Naive B cell (primary cell): ENCODE results near the gene PROK2. TPM values are rescaled to one million over a fixed set of nuclear protein-coding genes. Genes with fewer than 3 reads are reported as not detected.

Experiments
- ATAC-seq, 2 donors: fragments of 150-1000 bp; cut with Tn5 transposase; 2 replicates each; pipeline ENCODE4 v1.10.0; 2021; ENCODE audit warnings: low read depth in 2 of 2, mild to moderate bottlenecking in 2 of 2, moderate library complexity in 2 of 2
- DNase-seq: peaks from one replicate; pipeline ENCODE4 v3.0.0; 2022
- H3K27ac Mint-ChIP-seq, 6 donors: one replicate each; pipeline ENCODE4 v1.8.0; 2020 to 2022; ENCODE audit warnings: mild to moderate bottlenecking in 6 of 6, mixed read lengths in 6 of 6, moderate library complexity in 5 of 6, inconsistent platforms in 2 of 6
- H3K27me3 Mint-ChIP-seq, 3 donors: one replicate each; pipeline ENCODE4 v1.8.0; 2021 to 2022; ENCODE audit warnings: mixed read lengths in 3 of 3, mild to moderate bottlenecking in 1 of 3
- H3K36me3 Mint-ChIP-seq, 2 donors: one replicate each; pipeline ENCODE4 v1.8.0; 2020 to 2022; ENCODE audit warnings: mixed read lengths in 2 of 2, inconsistent platforms in 1 of 2, mild to moderate bottlenecking in 1 of 2
- H3K4me1 Mint-ChIP-seq, 3 donors: one replicate each; pipeline ENCODE4 v1.8.0; 2020 to 2022; ENCODE audit warnings: mixed read lengths in 3 of 3, inconsistent platforms in 1 of 3, mild to moderate bottlenecking in 1 of 3, moderate library complexity in 1 of 3
- H3K4me3 Mint-ChIP-seq, 8 donors: one replicate each; pipeline ENCODE4 v1.8.0; 2020 to 2022; ENCODE audit warnings: mild to moderate bottlenecking in 8 of 8, mixed read lengths in 8 of 8, moderate library complexity in 8 of 8, inconsistent platforms in 2 of 8
- H3K9me3 Mint-ChIP-seq, 7 donors: one replicate each; pipeline ENCODE4 v1.8.0; 2020 to 2022; ENCODE audit warnings: mixed read lengths in 7 of 7, mild to moderate bottlenecking in 5 of 7, inconsistent platforms in 2 of 7, moderate library complexity in 1 of 7
- polyA plus RNA-seq, 6 donors: library from polyadenylated mRNA; unstranded; fragments of 300-500 nt; fragmentation: Illumina TruSeq; gene quantifications; one replicate each; pipeline ENCODE4 v1.2.3, GENCODE V29; 2021; ENCODE audit warnings: low read depth in 6 of 6

The PROK2 gene
- polyA plus RNA-seq, 6 donors from 2014 or later = 0.40 to 0.55 (median 0.49) TPM; not detected in 3

DNA sequence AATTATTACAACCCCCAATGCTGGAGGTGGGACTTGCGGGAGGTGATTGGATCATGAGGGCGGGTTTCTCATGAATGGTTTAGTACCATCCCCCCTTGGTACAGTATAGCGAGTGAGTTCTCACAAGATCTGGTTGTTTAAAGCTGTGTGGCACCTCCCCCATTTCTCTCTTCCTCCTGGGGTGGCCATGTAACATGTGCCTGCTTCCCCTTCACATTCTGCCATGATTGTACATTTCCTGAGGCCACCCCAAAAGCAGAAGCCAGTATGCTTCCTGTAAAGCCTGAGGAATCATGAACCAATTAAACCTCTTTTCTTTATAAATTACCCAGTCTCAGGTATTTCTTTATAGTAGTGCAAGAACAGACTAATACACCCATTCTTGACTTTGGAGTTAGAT lies 20.3 kb upstream of the PROK2 start:
- H3K4me1 Mint-ChIP-seq = peaks cover 0 to 7% (median 0%) of the 10 kb centered on the region in 3 donors
- no peak overlapping the region for H3K27ac Mint-ChIP-seq
- no peaks in the 10 kb centered on the region for H3K36me3 Mint-ChIP-seq
- H3K27me3 Mint-ChIP-seq = peaks cover 10 to 18% (median 13%) of the 10 kb centered on the region in 3 donors
- H3K9me3 Mint-ChIP-seq = no peaks in the 10 kb centered on the region
- peak in 1 of 2 donors; percentile 39 for ATAC-seq
- no peak for DNase-seq
- no peak overlapping the region for H3K4me3 Mint-ChIP-seq

DNA sequence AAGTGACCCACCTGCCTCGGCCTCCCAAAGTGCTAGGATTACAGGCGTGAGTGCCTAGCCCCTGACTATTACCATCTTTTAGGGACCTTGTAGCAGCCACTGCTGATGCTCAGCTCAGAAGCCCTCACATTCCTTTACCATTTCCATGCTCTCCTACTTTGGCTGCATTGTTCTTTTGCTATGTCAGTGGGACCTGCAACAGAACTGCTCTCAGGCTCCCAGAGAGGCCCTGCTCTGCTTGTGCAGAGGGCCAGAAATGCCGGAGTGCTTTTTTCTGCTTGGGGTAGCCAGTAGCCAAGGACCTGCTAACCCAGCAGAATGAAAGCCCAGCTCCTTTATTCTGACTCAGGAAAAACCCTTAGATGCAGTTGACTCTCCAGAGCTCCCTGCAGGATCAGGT lies 18.3 kb upstream of the PROK2 start:
- Mint-ChIP-seq H3K27ac (no peak overlapping the region), H3K4me3 (no peak overlapping the region), H3K36me3 (no peaks in the 10 kb centered on the region), H3K4me1 (peaks cover 0 to 7% (median 0%) of the 10 kb centered on the region in 3 donors), H3K9me3 (no peaks in the 10 kb centered on the region), H3K27me3 (peaks cover 10 to 31% (median 13%) of the 10 kb centered on the region in 3 donors)
- no peak for DNase-seq
- no peak for ATAC-seq

DNA sequence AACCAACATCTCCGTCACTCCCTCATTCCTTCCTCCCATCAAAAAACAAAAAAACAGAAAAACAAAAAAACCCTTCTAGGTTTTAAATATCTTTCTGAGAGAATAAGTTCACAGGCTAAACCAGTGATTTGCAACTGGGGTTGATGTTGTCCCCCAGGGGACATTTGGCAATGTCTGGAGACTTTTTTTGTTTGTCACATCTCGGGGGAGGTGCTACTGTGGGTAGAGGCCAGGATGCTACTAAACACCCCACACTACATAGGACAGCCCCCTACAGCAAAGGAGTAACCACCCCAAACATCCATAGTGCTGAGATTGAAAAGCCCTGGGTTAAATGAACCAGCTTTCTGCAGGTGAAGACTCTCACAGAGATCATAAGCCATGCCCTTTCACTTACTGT lies 17.0 kb upstream of the PROK2 start:
- Mint-ChIP-seq H3K36me3 (no peaks in the 10 kb centered on the region), H3K4me1 (peaks cover 0 to 7% (median 0%) of the 10 kb centered on the region in 3 donors), H3K4me3 (no peak overlapping the region), H3K27me3 (peaks cover 10 to 31% (median 13%) of the 10 kb centered on the region in 3 donors), H3K27ac (no peak overlapping the region), H3K9me3 (no peaks in the 10 kb centered on the region)
- no peak for ATAC-seq
- no peak for DNase-seq

DNA sequence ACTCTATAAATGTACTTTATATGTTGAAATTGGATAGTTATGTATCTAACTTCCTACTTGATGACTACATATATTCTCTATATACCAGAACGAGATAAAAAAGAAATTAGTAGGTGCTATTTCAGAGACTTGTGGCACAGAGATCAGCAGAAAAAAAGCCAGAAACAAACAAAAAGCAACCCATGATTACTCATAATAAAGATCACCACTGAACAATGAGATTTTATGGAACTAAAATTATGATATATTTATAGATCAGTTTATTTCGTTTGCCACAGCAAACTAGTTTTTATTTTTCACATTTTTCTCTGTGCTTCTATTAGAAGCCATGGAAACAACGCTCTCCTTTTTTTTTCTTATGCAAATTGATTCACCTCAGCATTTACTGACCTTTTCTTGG lies 15.1 kb upstream of the PROK2 start:
- ATAC-seq = no peak
- Mint-ChIP-seq H3K36me3 (no peaks in the 10 kb centered on the region), H3K4me3 (no peak overlapping the region), H3K27ac (no peak overlapping the region), H3K27me3 (peaks cover 13 to 39% (median 14%) of the 10 kb centered on the region in 3 donors), H3K4me1 (peaks cover 0 to 2% (median 0%) of the 10 kb centered on the region in 3 donors), H3K9me3 (no peaks in the 10 kb centered on the region)
- DNase-seq = no peak

DNA sequence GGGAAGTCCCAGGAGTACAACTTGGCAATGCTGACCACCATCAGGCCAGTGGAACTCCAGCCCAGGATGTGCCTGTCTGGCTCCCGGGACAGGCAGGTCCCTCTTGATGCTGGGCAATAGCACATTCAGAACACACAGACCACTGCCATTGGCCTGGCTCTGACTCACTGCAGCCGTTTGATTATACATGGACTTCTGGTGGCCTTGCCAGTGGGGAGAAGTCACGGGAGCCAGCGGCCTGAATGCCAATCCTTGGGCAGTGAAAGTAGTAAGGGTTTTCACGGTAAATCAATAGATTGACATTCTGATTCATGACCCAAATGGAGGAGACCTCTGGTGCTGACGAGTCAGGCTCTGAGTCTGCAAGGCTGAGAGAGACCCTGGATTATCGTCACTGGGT lies 12.5 kb upstream of the PROK2 start:
- Mint-ChIP-seq H3K4me1 (no peaks in the 10 kb centered on the region), H3K27me3 (peaks cover 16 to 38% (median 18%) of the 10 kb centered on the region in 3 donors), H3K9me3 (no peaks in the 10 kb centered on the region), H3K27ac (no peak overlapping the region), H3K36me3 (no peaks in the 10 kb centered on the region), H3K4me3 (no peak overlapping the region)
- DNase-seq (no peak), ATAC-seq (no peak)

DNA sequence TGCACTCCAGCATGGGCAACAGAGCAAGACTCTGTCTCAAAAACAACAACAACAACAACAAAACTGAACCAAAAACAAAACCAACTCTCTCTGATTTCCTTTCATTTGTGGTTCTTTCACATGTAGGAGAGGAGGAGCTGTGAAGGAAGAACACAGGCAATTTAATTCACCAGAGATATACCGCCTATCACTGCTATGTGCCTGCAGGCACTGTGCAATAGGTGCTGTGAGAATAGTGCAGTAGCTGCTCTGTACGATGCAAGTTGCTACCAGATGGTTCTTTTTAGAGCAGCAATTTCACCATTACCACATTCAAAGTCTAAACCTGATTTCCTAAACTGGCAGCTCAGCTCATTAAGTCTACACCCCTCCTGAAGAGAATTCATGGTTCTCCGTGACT lies 11.3 kb upstream of the PROK2 start:
- Mint-ChIP-seq H3K4me3 (no peak overlapping the region), H3K36me3 (no peaks in the 10 kb centered on the region), H3K27me3 (peaks cover 8 to 29% (median 9%) of the 10 kb centered on the region in 3 donors), H3K4me1 (no peaks in the 10 kb centered on the region), H3K9me3 (peaks cover 0 to 2% (median 0%) of the 10 kb centered on the region in 7 donors), H3K27ac (peak overlapping the region in 1 of 6 donors; percentile 27)
- ATAC-seq (no peak), DNase-seq (no peak)

DNA sequence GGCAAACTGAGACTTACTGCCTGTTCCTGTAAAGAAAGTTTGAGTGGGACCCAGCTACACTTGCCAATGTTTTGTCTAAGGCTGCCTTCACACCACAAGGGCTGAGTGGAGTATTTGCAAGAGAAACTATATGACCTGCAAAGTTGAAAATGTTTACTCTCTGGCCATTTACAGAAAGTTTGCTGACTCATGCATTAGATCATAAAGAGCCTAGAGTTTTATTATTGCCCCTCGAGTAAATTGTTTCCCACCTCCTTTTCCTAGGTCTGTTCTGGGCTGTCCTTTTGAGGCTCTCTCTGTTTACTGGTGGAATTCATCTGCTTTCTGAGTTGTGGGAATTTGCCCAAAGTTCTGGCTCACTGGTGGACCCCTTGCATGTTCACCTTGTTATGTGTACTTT lies 6.7 kb upstream of the PROK2 start:
- DNase-seq = no peak
- ATAC-seq = no peak
- Mint-ChIP-seq H3K27me3 (peaks cover 32 to 41% (median 33%) of the 10 kb centered on the region in 3 donors), H3K4me3 (peak overlapping the region in 1 of 8 donors; percentile 19), H3K4me1 (no peaks in the 10 kb centered on the region), H3K27ac (no peak overlapping the region), H3K9me3 (peaks cover 0 to 4% (median 0%) of the 10 kb centered on the region in 7 donors), H3K36me3 (no peaks in the 10 kb centered on the region)

DNA sequence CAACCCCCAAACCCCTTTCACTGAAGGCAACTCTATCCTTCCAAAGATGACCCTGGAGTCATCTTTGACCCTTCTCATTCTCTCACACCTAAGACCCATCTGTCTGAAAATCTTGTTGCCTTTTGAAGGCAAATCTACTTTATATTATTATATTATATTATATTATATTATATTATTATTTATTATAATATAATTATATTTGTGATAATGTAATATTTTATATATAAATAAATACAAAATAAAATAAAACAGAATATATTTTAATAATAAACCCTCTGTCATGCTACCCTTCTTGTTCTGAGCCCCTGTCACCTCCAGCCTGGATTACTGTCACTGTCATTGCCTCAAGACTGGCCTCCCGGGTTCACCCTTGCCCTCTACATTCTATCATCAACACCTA lies 5.0 kb upstream of the PROK2 start:
- DNase-seq (no peak), ATAC-seq (no peak)
- H3K36me3 Mint-ChIP-seq = no peaks in the 10 kb centered on the region
- H3K27ac Mint-ChIP-seq = no peak overlapping the region
- peaks cover 7 to 10% (median 10%) of the 10 kb centered on the region in 3 donors for H3K4me1 Mint-ChIP-seq
- H3K9me3 Mint-ChIP-seq = peaks cover 0 to 4% (median 0%) of the 10 kb centered on the region in 7 donors
- H3K27me3 Mint-ChIP-seq = peaks cover 44 to 48% (median 45%) of the 10 kb centered on the region in 3 donors
- no peak overlapping the region for H3K4me3 Mint-ChIP-seq

DNA sequence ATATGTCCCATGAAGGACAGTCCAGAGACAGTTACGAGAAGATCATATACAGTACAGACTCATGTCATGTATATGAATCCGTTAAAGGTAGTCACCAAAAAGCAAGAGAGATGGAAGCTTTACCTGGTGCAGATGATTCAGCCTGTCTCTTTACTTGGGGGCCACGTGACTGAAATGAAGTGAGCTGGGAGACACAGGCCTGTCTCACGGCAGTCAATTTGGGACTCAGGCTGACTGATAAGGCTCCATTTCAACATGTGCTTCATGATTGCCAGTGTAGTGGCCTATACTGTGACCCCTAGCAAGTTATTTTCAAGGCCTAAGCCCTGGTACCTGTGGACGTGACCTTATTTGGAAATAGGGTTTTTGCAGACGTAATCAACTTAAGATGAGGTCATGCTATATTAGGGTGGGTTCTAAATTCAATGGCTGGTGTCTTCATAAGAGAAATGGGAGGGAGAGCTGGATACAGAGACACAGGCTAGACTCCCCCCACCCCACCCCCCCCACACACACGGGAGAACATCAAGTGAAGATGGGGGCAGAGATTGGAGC lies 3.0 kb upstream of the PROK2 start:
- peaks cover 53 to 56% (median 55%) of the 10 kb centered on the region in 3 donors for H3K27me3 Mint-ChIP-seq
- no peak overlapping the region for H3K4me3 Mint-ChIP-seq
- H3K27ac Mint-ChIP-seq = no peak overlapping the region
- ATAC-seq = no peak
- no peaks in the 10 kb centered on the region for H3K36me3 Mint-ChIP-seq
- DNase-seq = no peak
- peaks cover 16 to 19% (median 19%) of the 10 kb centered on the region in 3 donors for H3K4me1 Mint-ChIP-seq
- peaks cover 0 to 4% (median 0%) of the 10 kb centered on the region in 7 donors for H3K9me3 Mint-ChIP-seq

DNA sequence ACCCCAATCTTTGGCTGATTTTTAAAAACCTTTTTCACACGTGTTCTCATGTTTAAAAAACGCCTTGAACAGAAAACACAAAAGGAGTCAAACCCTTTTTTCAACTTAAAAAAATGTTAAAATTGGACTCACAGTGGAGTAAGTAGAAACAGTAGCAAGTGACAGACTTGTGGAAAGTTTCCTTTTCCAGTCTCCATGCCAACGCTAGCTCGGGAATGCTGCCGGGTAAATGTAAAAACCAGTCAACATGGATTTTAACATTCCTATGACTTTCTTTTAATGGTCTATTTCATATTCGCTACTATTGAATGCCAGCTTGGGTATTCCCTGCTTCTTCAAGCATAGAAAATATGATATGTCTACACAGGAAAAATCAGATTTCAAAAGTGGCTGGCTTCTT lies 1.6 kb upstream of the PROK2 start:
- no peaks in the 10 kb centered on the region for H3K36me3 Mint-ChIP-seq
- DNase-seq = no peak
- peaks cover 16 to 19% (median 19%) of the 10 kb centered on the region in 3 donors for H3K4me1 Mint-ChIP-seq
- peaks cover 0 to 4% (median 0%) of the 10 kb centered on the region in 7 donors for H3K9me3 Mint-ChIP-seq
- H3K27me3 Mint-ChIP-seq = peaks cover 58 to 65% (median 63%) of the 10 kb centered on the region in 3 donors
- H3K27ac Mint-ChIP-seq = no peak overlapping the region
- peak overlapping the region in 3 of 8 donors; percentile 1 to 83 (median 67) for H3K4me3 Mint-ChIP-seq
- no peak for ATAC-seq

DNA sequence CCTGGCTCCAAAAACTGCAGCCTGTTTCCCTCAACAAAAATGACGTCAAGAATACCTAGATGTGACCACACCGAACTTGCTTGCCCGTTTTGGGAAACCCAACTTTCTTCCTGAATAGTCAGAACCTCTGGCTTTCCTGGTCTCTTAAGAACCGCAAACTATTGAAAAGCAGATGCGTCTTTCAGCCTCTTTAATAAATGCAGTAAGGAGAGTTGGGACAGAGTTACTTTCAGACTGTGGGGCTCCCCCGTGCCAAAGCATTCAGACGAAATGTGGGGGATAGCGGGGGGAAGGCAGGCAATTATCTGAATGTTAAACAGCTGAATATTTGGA lies 1.2 kb upstream of the PROK2 start:
- no peak for ATAC-seq
- Mint-ChIP-seq H3K27ac (no peak overlapping the region), H3K27me3 (peaks cover 62 to 69% (median 67%) of the 10 kb centered on the region in 3 donors), H3K36me3 (no peaks in the 10 kb centered on the region), H3K9me3 (peaks cover 0 to under 1% (median 0%) of the 10 kb centered on the region in 7 donors), H3K4me1 (peaks cover 16 to 19% (median 19%) of the 10 kb centered on the region in 3 donors), H3K4me3 (peak overlapping the region in 5 of 8 donors; percentile 56 to 83 (median 76))
- DNase-seq = no peak

DNA sequence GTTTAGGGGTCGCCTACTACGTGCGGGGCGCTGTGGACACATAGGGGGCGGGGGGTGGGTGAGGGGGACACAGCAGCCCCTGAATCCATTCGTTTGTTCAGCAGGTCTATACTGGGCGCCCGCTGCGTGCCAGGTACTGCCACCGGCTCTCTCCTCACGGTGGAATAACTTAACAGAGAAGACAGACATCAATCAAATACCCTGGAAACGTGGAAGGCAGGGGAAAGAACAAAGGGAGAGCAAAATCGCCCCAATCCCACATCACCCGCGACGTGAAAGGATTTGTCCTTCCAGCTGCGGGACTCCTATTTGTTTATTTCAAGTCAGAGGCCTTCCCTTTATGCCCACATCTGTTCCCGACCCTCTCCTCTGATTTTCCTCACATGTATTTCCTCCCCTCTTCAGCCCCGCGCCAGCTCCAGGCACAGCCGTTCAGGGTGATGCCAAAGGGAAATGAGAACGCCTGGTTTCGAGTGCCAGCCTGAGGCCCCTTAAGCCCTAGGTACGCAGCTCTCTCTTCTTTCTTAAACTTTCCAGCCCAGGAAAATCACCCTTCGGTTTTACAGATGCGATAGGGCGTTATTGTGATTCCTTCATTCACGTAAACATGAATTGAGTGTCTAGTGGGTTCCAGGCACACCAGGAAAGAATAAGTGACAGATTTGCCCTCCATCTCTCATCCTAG lies 726 bp upstream of the PROK2 start:
- ATAC-seq = peak in 1 of 2 donors; percentile 16

DNA sequence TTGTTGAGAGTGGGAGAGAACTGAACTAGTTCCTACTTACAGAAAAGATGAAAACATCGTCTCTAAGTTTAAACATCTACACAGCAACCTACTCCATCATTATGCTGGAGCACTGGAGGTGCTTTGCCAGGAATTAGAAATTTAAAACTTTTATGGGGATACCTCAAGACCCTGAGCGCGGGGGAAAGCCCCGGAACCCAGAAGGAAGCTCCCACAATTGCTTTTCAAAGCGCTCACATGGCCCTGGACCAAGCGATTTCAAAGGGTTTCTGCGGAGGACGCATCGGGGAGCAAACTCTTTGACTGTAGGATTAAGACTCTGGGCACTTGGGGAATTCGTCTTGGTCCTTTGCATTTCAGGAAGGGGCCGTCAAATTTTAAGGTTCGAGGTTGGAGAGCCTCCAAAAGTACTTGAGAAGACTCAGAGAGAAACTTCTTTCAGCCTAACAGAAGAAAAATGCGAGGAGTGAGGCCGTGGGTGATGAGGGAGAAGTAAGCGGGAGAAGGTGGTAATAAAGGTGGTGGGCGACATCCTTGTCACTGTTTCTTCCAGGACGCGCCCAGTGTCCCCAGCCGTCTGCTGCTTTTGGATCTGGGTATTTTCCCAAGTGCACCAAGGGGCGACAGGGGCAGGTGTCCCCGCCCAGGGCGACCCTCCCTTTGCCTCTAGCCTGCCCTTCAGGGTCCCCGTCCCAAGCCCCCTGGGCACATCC lies 591 bp downstream of the PROK2 start:
- Mint-ChIP-seq H3K9me3 (no peaks in the 10 kb centered on the region), H3K4me3 (peak overlapping the region in 7 of 8 donors; percentile 55 to 91 (median 67)), H3K4me1 (peaks cover 16 to 19% (median 19%) of the 10 kb centered on the region in 3 donors), H3K27me3 (peaks cover 66 to 80% (median 73%) of the 10 kb centered on the region in 3 donors), H3K27ac (peak overlapping the region in 3 of 6 donors; percentile 4 to 37 (median 24)), H3K36me3 (no peaks in the 10 kb centered on the region)
- ATAC-seq = peak in 1 of 2 donors; percentile 13
- DNase-seq = no peak

More for the DNA sequence above, 726 bp upstream of the PROK2 start:
- Mint-ChIP-seq H3K4me1 (peaks cover 16 to 19% (median 19%) of the 10 kb centered on the region in 3 donors), H3K9me3 (no peaks in the 10 kb centered on the region), H3K36me3 (no peaks in the 10 kb centered on the region), H3K27me3 (peaks cover 62 to 74% (median 71%) of the 10 kb centered on the region in 3 donors), H3K27ac (peak overlapping the region in 2 of 6 donors; percentile 18 to 52), H3K4me3 (peak overlapping the region; percentile 56 to 89 (median 80))
- DNase-seq = no peak
